WTC11 (cell line): Measurements from ENCODE around the gene NLRP3. TPM values are rescaled to one million over a fixed set of nuclear protein-coding genes. Genes with fewer than 3 reads are reported as not detected.

Experiments
- ATAC-seq: fragments of 200-7000 bp; cut with Tn5 transposase; 2 replicates; pipeline ENCODE4 v1.10.0; 2021; ENCODE audit warnings: mild to moderate bottlenecking, moderate library complexity
- CTCF ChIA-PET: fragments of 300-600 bp; sonication (Branson Sonifier 250); formaldehyde crosslinking; loops from one replicate; lab custom pipeline; 2021; ENCODE audit warnings: antibody characterized with exemption; lab: Charles Lee
- POLR2A ChIA-PET: fragments of 350-600 bp; sonication (Branson Sonifier 250); formaldehyde crosslinking; loops from one replicate; lab custom pipeline; 2021; ENCODE audit warnings: antibody characterized with exemption; lab: Charles Lee
- DNase-seq: peaks from one replicate; pipeline ENCODE4 v3.0.0; 2021; ENCODE audit warnings: low spot score
- H3K27ac Mint-ChIP-seq: 2 replicates; pipeline ENCODE4 v1.8.0; 2021; ENCODE audit warnings: mixed read lengths
- H3K27me3 Mint-ChIP-seq: 2 replicates; pipeline ENCODE4 v1.8.0; 2021; ENCODE audit warnings: low read depth, mild to moderate bottlenecking, moderate library complexity, mixed read lengths
- H3K36me3 Mint-ChIP-seq: 2 replicates; pipeline ENCODE4 v1.8.0; 2021; ENCODE audit warnings: mixed read lengths
- H3K4me1 Mint-ChIP-seq: 2 replicates; pipeline ENCODE4 v1.8.0; 2022; ENCODE audit warnings: mixed read lengths
- H3K4me3 Mint-ChIP-seq: 2 replicates; pipeline ENCODE4 v1.8.0; 2021; ENCODE audit warnings: mild to moderate bottlenecking, moderate library complexity, mixed read lengths
- H3K9me3 Mint-ChIP-seq: 2 replicates; pipeline ENCODE4 v1.8.0; 2021; ENCODE audit warnings: mixed read lengths
- CBFB ChIP-seq: sonication (generic); formaldehyde crosslinking; IDR thresholded peaks from 2 replicates; pipeline ENCODE4 v1.8.1; 2022; ENCODE audit warnings: mild to moderate bottlenecking, low read depth, missing genetic modification reagents
- CDX4 ChIP-seq: fragments of 250-450 bp; sonication (Bioruptor Pico); IDR thresholded peaks from 2 replicates; pipeline ENCODE4 v1.9.0; 2021; ENCODE audit warnings: moderate library complexity, mild to moderate bottlenecking, inconsistent platforms, borderline replicate concordance
- E2F1 ChIP-seq: sonication (generic); formaldehyde crosslinking; IDR thresholded peaks from 2 replicates; pipeline ENCODE4 v1.8.0; 2022; ENCODE audit warnings: mild to moderate bottlenecking, missing genetic modification reagents
- E2F5 ChIP-seq: sonication (generic); formaldehyde crosslinking; IDR thresholded peaks from 2 replicates; pipeline ENCODE4 v1.8.1; 2022; ENCODE audit warnings: mild to moderate bottlenecking, moderate library complexity, missing genetic modification reagents
- ELF4 ChIP-seq: sonication (generic); formaldehyde crosslinking; IDR thresholded peaks from 2 replicates; pipeline ENCODE4 v1.8.1; 2022; ENCODE audit warnings: low read depth, mild to moderate bottlenecking, moderate library complexity, missing genetic modification reagents
- EMX1 ChIP-seq: fragments of 250-450 bp; sonication (Bioruptor Pico); IDR thresholded peaks from 2 replicates; pipeline ENCODE4 v1.8.0; 2021; ENCODE audit warnings: mild to moderate bottlenecking
- FOXP1 ChIP-seq: sonication (generic); formaldehyde crosslinking; IDR thresholded peaks from 2 replicates; pipeline ENCODE4 v1.8.0; 2022; ENCODE audit warnings: missing genetic modification reagents, mild to moderate bottlenecking, moderate library complexity, borderline replicate concordance
- HMGXB4 ChIP-seq: sonication (generic); formaldehyde crosslinking; IDR thresholded peaks from 2 replicates; pipeline ENCODE4 v1.8.1; 2023; ENCODE audit warnings: mild to moderate bottlenecking, moderate library complexity, missing genetic modification reagents
- JAZF1 ChIP-seq: fragments of 250-450 bp; sonication (Bioruptor Pico); IDR thresholded peaks from 2 replicates; pipeline ENCODE4 v1.9.0; 2021; ENCODE audit warnings: moderate library complexity, mild to moderate bottlenecking, inconsistent platforms
- NFYB ChIP-seq: sonication (generic); formaldehyde crosslinking; conservative IDR thresholded peaks from 2 replicates; pipeline ENCODE4 v1.8.0; 2022; ENCODE audit warnings: low read depth, missing genetic modification reagents
- PREB ChIP-seq: sonication (generic); formaldehyde crosslinking; IDR thresholded peaks from 2 replicates; pipeline ENCODE4 v1.8.1; 2022; ENCODE audit warnings: mild to moderate bottlenecking, missing genetic modification reagents, moderate library complexity, borderline replicate concordance
- PRRX2 ChIP-seq: fragments of 250-450 bp; sonication (Bioruptor Pico); IDR thresholded peaks from 2 replicates; pipeline ENCODE4 v1.8.0; 2021; ENCODE audit warnings: mild to moderate bottlenecking
- RELA ChIP-seq: sonication (generic); formaldehyde crosslinking; IDR thresholded peaks from 2 replicates; pipeline ENCODE4 v1.8.1; 2022; ENCODE audit warnings: missing genetic modification reagents, mild to moderate bottlenecking, borderline replicate concordance
- SP1 ChIP-seq: sonication (generic); formaldehyde crosslinking; conservative IDR thresholded peaks from 2 replicates; pipeline ENCODE4 v1.8.1; 2022; ENCODE audit warnings: missing genetic modification reagents
- TEAD4 ChIP-seq: sonication (generic); formaldehyde crosslinking; IDR thresholded peaks from 2 replicates; pipeline ENCODE4 v1.8.0; 2022; ENCODE audit warnings: mild to moderate bottlenecking, missing genetic modification reagents
- TP53 ChIP-seq: sonication (generic); formaldehyde crosslinking; IDR thresholded peaks from 2 replicates; pipeline ENCODE4 v1.8.1; 2023; ENCODE audit warnings: mild to moderate bottlenecking, missing genetic modification reagents
- USF1 ChIP-seq: sonication (generic); formaldehyde crosslinking; IDR thresholded peaks from 2 replicates; pipeline ENCODE4 v1.8.0; 2022; ENCODE audit warnings: mild to moderate bottlenecking, missing genetic modification reagents
- ZNF671 ChIP-seq: fragments of 250-450 bp; sonication (Bioruptor Pico); IDR thresholded peaks from 2 replicates; pipeline ENCODE4 v1.8.0; 2021; ENCODE audit warnings: mild to moderate bottlenecking
- total RNA-seq: library from RNA; stranded (reverse); gene quantifications from 3 replicates; pipeline ENCODE4 v1.2.3, GENCODE V29; 2021

NLRP3 gene
- total RNA-seq, 1 experiment from 2014 or later = 0.11 TPM

GRCh38 chr1:247368490-247369145 is 47.4 kb upstream of the NLRP3 start:
- Mint-ChIP-seq H3K27me3 (peaks cover 9% of the 10 kb centered on the region; the same call in 1 of the 2 replicates), H3K4me3 (no peak overlapping the region), H3K27ac (no peak overlapping the region), H3K4me1 (peaks cover 33% of the 10 kb centered on the region), H3K9me3 (peaks cover 34% of the 10 kb centered on the region), H3K36me3 (peaks cover 25% of the 10 kb centered on the region)
- no peak for ATAC-seq
- TF ChIP-seq CDX4 (CRISPR knock-in tag) = no peak
- TF ChIP-seq HMGXB4 (CRISPR knock-in tag) = no peak
- TF ChIP-seq ELF4 (CRISPR knock-in tag) = no peak
- TF ChIP-seq JAZF1 (CRISPR knock-in tag) = no peak
- no peak for TF ChIP-seq USF1 (CRISPR knock-in tag)
- ChIA-PET POLR2A (no interaction called here), CTCF (no interaction called here)
- DNase-seq = no peak

GRCh38 chr1:247370786-247371732 is 44.9 kb upstream of the NLRP3 start:
- CTCF ChIA-PET = interaction anchor here (0.6 kb wide), 1 partner anchor 19 kb away, joined by 4 read pairs; no protein-coding TSS in a partner anchor
- Mint-ChIP-seq H3K9me3 (peaks cover 18% of the 10 kb centered on the region), H3K4me1 (peaks cover 55% of the 10 kb centered on the region), H3K36me3 (peaks cover 7% of the 10 kb centered on the region), H3K27ac (peak overlapping the region; percentile 74), H3K27me3 (no peaks in the 10 kb centered on the region; the same call in 1 of the 2 replicates), H3K4me3 (no peak overlapping the region)
- TF ChIP-seq FOXP1 (CRISPR knock-in tag) (no peak), CBFB (CRISPR knock-in tag) (no peak), PRRX2 (CRISPR knock-in tag) (no peak), E2F1 (no peak), NFYB (CRISPR knock-in tag) (no peak)
- POLR2A ChIA-PET = no interaction called here
- DNase-seq = no peak
- no peak for ATAC-seq

GRCh38 chr1:247371801-247372259 is 44.1 kb upstream of the NLRP3 start:
- Mint-ChIP-seq H3K9me3 (peaks cover 10% of the 10 kb centered on the region), H3K4me3 (no peak overlapping the region), H3K27ac (no peak overlapping the region; the same call in 1 of the 2 replicates), H3K4me1 (peaks cover 62% of the 10 kb centered on the region), H3K27me3 (no peaks in the 10 kb centered on the region; the same call in 1 of the 2 replicates), H3K36me3 (peaks cover 6% of the 10 kb centered on the region; the same call in 1 of the 2 replicates)
- TF ChIP-seq E2F5 (CRISPR knock-in tag) = no peak
- TF ChIP-seq TP53 (CRISPR knock-in tag) = no peak
- TF ChIP-seq RELA (CRISPR knock-in tag) = no peak
- no peak for TF ChIP-seq SP1 (CRISPR knock-in tag)
- TF ChIP-seq JAZF1 (CRISPR knock-in tag) = no peak
- no peak for TF ChIP-seq EMX1 (CRISPR knock-in tag)
- no peak for TF ChIP-seq ZNF671
- no peak for TF ChIP-seq PREB (CRISPR knock-in tag)
- no peak for TF ChIP-seq TEAD4
- TF ChIP-seq FOXP1 (CRISPR knock-in tag) = no peak
- ATAC-seq = no peak
- ChIA-PET POLR2A (no interaction called here), CTCF (interaction anchor here (1.4 to 3.2 kb wide), 6 partner anchors 9 to 40 kb away, joined by 4 to 59 read pairs (median 13); partner anchors contain the start of gene ZNF496)
- no peak for DNase-seq
